Measurements from ENCODE around the gene NIPA2. TPM values are rescaled to one million over a fixed set of nuclear protein-coding genes. Genes with fewer than 3 reads are reported as not detected.

NIPA2 gene
- total and polyA plus RNA-seq, 2 of the 8 experiments (the other 6 are each of a cell fraction or from before 2014, with no cell fraction given), result 38.5 to 81.7 TPM

- no peak for TF ChIP-seq TBP (IDR thresholded peaks at IDR 0.05; ENCODE audit: low read depth, low read length)
- no peak for TF ChIP-seq BACH1 (IDR thresholded peaks at IDR 0.05; ENCODE audit: low read length)
Observed at GRCh38 chr15:22871481-22872086, 33.1 kb downstream of the NIPA2 start (continued).

Data from H1 (cell line).